Epithelial cell of esophagus (primary cell): ENCODE measurements around the gene HNRNPUL1.
A peak's percentile ranks its signal among the peaks of the same experiment; 100 is the strongest.

Source experiments
- DNase-seq: peaks from one replicate; pipeline ENCODE4 v3.0.0; 2010; ENCODE audit warnings: low read depth
- H3K4me3 ChIP-seq: 2 replicates; pipeline ENCODE4 v1.5.1; 2011; ENCODE audit warnings: mild to moderate bottlenecking, low read length, control low read depth
- CTCF ChIP-seq: IDR thresholded peaks from 2 replicates; pipeline ENCODE4 v1.5.1; 2011; ENCODE audit warnings: low read depth, mild to moderate bottlenecking, low read length, control low read depth, inconsistent platforms; ENCODE audit not compliant: insufficient read depth; ENCODE audit errors: missing control alignments

The HNRNPUL1 gene

GRCh38 chr19:41351339-41352245 lies 87.4 kb downstream of the HNRNPUL1 start:
- no peak for TF ChIP-seq CTCF
- H3K4me3 ChIP-seq = peak overlapping the region; percentile 75
- peak; percentile 70 for DNase-seq

- DNase-seq = no peak
- no peak for TF ChIP-seq CTCF
- peak overlapping the region; percentile 75 for H3K4me3 ChIP-seq
Measured at GRCh38 chr19:41352279-41352608, 88.1 kb downstream of the HNRNPUL1 start.

- peak overlapping the region; percentile 75 for H3K4me3 ChIP-seq
- DNase-seq = peak; percentile 62
- peak; percentile 39 for TF ChIP-seq CTCF
Measured at GRCh38 chr19:41352609-41353465, 88.7 kb downstream of the HNRNPUL1 start.

- H3K4me3 ChIP-seq = peak within 1 kb of the TSS; percentile 75
Measured at GRCh38 chr19:41353466-41354342, 89.5 kb downstream of the HNRNPUL1 start, which contains the start of gene TGFB1. Gene TGFB1, minus strand, starts transcription at chr19:41353922. Its CDS starts 878 bp downstream, at chr19:41353044.

GRCh38 chr19:41354343-41354953 lies 90.3 kb downstream of the HNRNPUL1 start:
- no peak for DNase-seq

More at GRCh38 chr19:41353466-41354342, 89.5 kb downstream of the HNRNPUL1 start, which contains the start of gene TGFB1:
- peak; percentile 80 for TF ChIP-seq CTCF
- DNase-seq = peak; percentile 82

More at GRCh38 chr19:41354343-41354953, 90.3 kb downstream of the HNRNPUL1 start:
- no peak for TF ChIP-seq CTCF
- H3K4me3 ChIP-seq = peak overlapping the region; percentile 75
